GM19025 (cell line): Measurements from ENCODE around the gene AHNAK.

ENCODE experiments used
- ATAC-seq: cut with Tn5 transposase; IDR thresholded peaks from one replicate; pipeline ENCODE4 v1.9.1; 2021; ENCODE audit warnings: mild to moderate bottlenecking, low read depth, moderate library complexity; ENCODE audit not compliant: unreplicated experiment

Gene AHNAK

GRCh38 chr11:62439785-62440602, 106.6 kb downstream of the AHNAK start:
- ATAC-seq: no peak

DNA sequence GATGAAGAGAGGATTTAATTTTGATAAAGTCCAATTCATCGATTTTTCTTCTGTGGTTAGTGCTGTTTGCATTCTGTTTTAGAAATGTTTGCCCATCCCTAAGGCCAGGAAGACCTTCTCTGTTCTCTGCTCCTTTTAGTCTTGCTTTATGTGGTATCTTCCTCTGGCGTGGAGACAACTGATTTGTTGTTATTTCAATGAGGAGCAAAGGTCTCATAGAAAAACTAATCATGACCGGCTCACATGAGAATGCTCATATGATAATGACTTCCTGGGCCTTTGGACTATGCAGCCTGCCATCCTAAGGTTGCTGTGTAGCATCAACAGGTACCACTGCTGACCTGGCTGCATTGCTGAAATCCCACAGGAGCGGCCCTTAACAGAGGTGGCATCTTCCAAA, 108.0 kb downstream of the AHNAK start:
- ATAC-seq: no peak

GRCh38 chr11:62437616-62438015, 109.0 kb downstream of the AHNAK start:
- no peak for ATAC-seq

- no peak for ATAC-seq
These were observed 110.6 kb downstream of the AHNAK start for GRCh38 chr11:62435846-62436660.

- ATAC-seq: no peak
These were observed 112.7 kb downstream of the AHNAK start for GRCh38 chr11:62433904-62434276.

DNA sequence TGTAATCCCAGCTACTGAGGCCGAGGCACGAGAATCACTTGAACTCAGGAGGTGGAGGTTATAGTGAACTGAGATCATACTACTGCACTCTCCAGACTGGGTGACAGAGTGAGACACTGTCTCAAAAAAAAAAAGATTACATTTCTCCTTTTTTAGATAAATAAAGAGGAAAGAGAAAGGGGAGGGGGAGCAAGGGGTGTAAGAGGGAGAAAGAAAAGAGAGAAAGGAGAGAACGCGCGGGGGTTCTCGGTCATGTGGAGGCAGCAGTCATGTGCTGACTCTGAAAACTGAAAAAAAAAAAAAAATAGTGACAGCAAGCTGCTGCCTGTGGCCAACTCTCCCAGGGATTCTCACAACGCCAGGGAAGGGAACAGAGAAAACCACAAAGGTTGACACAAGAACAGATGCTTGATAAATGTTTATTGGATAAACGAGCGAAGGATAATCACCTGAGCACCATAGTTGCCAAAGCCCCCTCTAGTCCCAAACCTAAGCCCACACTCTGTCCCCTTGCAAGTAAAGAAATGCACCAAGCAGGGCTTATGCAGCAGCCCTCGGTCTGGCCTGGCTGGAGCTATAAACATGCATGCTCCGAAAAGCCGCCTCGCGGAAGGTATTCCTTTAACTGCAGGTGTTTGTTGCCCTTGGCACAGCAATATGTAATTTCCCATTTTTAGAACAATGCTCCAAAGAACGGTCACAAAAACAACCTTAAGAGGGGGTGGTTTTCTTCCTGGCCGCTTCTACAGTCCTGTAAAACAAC, 113.3 kb downstream of the AHNAK start:
- ATAC-seq: no peak

DNA sequence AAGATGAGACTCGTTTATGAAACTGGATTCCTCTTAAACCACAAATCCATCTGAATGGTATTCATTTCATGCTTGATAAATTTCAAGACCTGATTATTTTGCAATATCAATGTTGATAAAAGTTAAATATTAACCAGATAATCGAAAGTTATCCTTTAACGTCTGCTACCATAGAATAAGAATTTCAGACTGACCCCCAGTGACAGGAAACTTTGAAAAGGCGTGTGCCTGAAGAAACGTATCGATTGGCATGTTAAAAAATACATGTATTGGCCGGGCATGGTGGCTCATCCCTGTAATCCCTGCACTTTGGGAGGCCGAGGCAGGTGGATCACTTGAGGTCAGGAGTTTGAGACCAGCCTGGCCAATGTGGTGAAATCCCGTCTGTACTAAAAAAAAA, 113.9 kb downstream of the AHNAK start:
- no peak for ATAC-seq

DNA sequence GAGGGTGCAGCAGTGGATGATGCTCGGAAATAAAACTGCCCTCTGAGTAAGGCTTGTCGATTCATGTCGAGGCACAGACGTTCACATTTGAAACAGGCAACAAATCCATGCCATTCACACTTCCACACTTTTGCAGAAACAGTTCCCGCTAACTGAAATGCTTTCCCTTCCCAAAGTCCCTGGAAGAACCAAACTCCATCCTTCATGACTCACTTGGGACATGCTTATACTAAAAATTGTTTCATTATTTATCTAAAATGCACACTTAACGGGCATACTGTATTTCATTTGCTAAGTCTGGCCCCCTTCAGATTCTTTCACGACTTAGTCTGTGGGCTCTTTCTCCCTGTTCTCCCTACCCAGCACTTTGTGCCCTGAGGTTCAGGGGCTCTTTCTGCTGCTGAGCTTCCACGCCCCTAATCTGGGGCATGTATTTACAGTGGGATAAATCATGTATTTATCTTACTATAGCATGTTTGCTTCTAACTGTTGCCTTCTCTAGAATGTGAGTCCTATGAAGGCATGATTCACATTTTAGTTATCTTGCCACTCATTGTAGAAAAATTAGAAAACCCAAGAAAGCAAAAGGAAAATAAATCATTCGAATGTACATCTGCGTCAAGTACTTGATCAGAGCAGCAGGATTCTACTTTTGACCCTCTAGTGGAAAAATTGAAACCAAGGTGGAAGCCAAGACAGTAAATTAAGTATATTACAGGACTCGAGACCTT, 115.3 kb downstream of the AHNAK start:
- no peak for ATAC-seq

DNA sequence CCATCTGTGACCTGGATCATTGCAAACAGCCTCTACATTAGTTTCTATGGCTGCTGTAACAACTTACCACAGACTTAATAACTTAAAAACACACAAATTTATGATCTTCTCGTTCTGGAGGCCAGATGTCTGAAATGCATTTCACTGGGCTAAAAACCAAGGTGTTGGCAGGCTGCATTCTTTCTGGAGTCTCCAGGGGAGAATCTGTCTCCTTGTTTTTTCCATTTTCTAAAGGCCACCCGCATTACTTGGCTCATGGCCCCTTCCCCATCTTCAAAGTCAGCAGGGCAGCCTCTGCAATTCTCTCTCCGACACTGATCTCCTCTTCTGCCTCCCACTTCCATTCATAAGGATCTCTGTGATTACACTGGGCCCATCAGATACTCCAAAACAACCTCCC, 116.2 kb downstream of the AHNAK start:
- no peak for ATAC-seq

DNA sequence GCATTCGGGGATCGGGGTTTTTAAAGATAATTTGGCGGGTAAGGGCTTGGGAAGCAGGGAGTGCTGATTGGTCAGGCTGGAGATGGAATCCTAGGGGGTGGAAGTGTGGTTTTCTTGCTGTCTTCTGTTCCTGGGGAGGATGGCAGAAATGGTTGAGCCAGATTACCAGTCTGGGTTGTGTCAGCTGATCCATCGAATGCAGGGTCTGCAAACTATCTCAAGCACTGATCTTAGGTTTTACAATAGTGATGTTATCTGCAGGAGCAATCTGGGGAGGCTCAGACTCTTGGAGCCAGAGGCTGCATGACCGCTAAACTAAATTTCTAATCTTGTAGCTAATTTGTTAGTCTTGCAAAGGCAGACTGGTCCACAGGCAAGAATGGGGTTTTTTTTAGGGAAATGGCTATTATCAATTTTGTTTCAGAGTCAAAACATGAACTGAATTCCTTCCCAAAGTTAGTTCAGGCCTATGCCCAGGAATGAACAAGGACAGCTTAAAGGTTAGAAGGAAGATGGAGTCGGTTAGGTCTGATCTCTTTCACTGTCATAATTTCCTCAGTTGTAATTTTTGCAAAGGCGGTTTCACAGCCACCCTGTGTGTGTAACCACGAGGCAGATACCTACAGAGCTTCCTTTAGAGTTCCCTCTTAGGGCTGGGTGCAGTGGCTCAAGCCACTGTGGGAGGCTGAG, 117.6 kb downstream of the AHNAK start:
- no peak for ATAC-seq

DNA sequence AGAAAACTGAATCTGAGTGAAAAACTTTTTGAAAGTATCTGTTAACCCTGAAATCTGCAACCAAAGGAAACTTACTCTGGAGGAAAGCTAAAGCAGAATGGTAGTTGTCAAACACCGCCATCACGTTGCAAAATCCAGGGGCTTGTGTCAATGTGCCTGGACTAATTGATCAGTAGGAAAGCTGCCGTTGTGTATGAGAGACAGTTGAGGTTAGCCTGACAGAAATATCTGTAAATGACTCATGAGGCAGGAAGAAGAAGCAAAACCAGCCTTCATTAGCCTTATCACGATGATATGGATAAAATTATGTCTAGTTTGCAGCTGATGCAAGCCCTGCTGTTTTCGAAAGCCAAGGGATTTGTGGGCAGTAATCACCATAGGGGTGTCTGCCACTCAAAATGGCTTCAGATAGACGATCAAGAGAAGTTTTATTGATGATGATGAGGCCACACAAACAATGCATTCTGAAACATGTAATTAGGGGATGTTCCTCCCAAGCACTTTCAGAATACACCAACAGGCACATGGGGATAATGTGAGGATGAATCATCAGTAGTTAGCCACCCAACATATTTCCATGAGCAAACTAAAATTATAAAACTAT, 118.9 kb downstream of the AHNAK start:
- no peak for ATAC-seq

- ATAC-seq: no peak
These were observed 123.6 kb downstream of the AHNAK start for GRCh38 chr11:62423012-62423411.

GRCh38 chr11:62421996-62422395, 124.6 kb downstream of the AHNAK start:
- no peak for ATAC-seq

- ATAC-seq: no peak
These were observed 125.7 kb downstream of the AHNAK start for GRCh38 chr11:62420882-62421281.

DNA sequence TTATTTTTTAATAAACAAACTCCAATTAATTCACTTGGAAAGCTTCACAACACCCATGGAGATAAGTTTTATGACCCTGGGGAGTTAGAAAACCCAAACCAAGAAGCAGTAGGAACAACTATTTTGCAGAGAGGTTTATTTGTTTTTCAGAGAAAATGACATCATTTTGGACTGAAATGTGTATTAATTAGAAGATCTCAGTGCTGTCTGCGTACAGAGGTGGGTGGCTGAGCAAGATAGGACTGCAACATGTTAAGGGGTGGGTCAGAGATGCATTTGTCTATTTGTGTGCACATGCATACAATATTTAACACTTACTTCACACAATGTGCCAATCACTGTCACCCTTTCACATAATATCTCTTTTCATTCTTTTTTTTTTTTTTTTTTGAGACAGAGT, 126.7 kb downstream of the AHNAK start:
- no peak for ATAC-seq

GRCh38 chr11:62419314-62419929, 127.2 kb downstream of the AHNAK start:
- ATAC-seq: no peak

GRCh38 chr11:62418733-62419132, 127.9 kb downstream of the AHNAK start, which contains the start of gene SCGB1A1:
Gene SCGB1A1, plus strand, starts transcription at chr11:62419033. Its CDS starts 63 bp downstream, at chr11:62419096.
- ATAC-seq: no peak

- ATAC-seq: no peak
These were observed 128.5 kb downstream of the AHNAK start for GRCh38 chr11:62418136-62418535.

DNA sequence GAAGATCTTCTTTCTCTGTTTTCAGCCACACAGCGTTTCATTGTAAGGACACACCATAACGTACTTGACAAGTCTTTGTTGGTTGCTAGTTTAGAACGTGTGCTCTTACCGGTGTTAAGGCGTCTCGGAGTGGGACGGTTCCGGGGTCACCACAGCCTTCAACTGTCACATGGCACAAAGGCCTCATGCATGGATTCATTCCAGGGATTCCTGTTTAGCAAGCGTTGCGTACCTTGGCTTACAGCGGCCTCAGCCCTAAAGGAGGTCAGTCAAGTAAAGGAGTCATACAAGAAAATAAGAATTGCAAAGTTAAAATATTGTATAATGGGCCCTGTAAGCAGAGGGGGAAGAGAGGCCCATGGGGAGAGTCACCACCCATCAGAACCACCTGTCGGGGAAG, 130.0 kb downstream of the AHNAK start:
- ATAC-seq: no peak
